Breast epithelium (tissue), 3 donors: ENCODE data around the gene C2orf49.

ENCODE experiments used
- POLR2A ChIP-seq: fragments of 450-650 bp; IDR thresholded peaks from one replicate; pipeline ENCODE4 v1.6.1; 2016; ENCODE audit warnings: antibody characterized with exemption, mild to moderate bottlenecking, moderate library complexity
- TF ChIP-seq, protein P1 (sequence below), 3 donors: fragments of 450-650 bp; IDR thresholded peaks; one replicate each; pipeline ENCODE4 v1.5.1; 2016 to 2017; ENCODE audit warnings: antibody characterized with exemption in 3 of 3, mild to moderate bottlenecking in 3 of 3, moderate library complexity in 3 of 3

DNA sequence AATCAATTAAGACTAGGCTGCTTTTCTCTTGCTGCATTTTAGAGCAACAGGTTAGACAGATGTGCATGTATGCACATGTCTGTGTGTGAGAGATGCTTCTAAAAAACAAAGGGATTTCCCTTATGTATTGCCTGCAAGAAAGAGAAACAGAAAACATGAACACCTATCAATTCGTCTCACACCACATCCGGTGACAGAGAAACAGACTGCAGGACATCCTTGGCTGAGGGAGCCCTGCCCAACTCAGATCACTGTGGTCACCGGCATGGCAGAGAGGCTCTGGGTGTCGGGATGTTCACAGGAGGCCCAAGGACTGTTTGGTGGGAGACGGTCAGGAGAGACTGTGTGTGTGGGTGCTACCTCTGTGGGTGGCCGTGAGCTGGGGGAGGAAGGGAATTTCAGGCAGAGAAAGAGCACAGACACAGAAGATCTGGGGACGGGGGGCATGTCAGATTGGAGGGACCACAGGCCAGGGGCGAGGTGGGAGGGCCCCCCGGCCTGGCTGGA is 36.6 kb downstream of the C2orf49 start:
- TF ChIP-seq, protein P1, sequence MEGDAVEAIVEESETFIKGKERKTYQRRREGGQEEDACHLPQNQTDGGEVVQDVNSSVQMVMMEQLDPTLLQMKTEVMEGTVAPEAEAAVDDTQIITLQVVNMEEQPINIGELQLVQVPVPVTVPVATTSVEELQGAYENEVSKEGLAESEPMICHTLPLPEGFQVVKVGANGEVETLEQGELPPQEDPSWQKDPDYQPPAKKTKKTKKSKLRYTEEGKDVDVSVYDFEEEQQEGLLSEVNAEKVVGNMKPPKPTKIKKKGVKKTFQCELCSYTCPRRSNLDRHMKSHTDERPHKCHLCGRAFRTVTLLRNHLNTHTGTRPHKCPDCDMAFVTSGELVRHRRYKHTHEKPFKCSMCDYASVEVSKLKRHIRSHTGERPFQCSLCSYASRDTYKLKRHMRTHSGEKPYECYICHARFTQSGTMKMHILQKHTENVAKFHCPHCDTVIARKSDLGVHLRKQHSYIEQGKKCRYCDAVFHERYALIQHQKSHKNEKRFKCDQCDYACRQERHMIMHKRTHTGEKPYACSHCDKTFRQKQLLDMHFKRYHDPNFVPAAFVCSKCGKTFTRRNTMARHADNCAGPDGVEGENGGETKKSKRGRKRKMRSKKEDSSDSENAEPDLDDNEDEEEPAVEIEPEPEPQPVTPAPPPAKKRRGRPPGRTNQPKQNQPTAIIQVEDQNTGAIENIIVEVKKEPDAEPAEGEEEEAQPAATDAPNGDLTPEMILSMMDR (IDR thresholded peaks at IDR 0.05): no peak
- TF ChIP-seq POLR2A: no peak
